Liver (tissue), 9 donors: Measurements from ENCODE around the gene CMTM8. TPM values are rescaled to one million over a fixed set of nuclear protein-coding genes. Genes with fewer than 3 reads are reported as not detected.

Experiments used
- DNase-seq: peaks from one replicate; pipeline ENCODE4 v3.0.0-alpha.2; 2017; ENCODE audit warnings: low spot score
- H3K27ac ChIP-seq, 2 donors: one replicate each; pipeline ENCODE4 v1.7.0; 2013; ENCODE audit warnings: inconsistent platforms in 2 of 2, low read length in 2 of 2, control low read depth in 1 of 2, low read depth in 1 of 2, mild to moderate bottlenecking in 1 of 2
- H3K27me3 ChIP-seq, 4 donors: one replicate each; pipeline versions ENCODE4 v1.6.1 to v1.7.0; 2013; ENCODE audit warnings: low read length in 3 of 4, inconsistent platforms in 1 of 4, mild to moderate bottlenecking in 1 of 4, moderate library complexity in 1 of 4; ENCODE audit not compliant: control insufficient read depth in 4 of 4, insufficient read depth in 4 of 4
- H3K36me3 ChIP-seq, 4 donors: one replicate each; pipeline versions ENCODE4 v1.6.1 to v1.7.0; 2013; ENCODE audit warnings: low read length in 3 of 4, mild to moderate bottlenecking in 3 of 4, low read depth in 1 of 4, moderate library complexity in 1 of 4; ENCODE audit not compliant: control insufficient read depth in 4 of 4, insufficient read depth in 3 of 4
- H3K4me1 ChIP-seq, 4 donors: one replicate each; pipeline versions ENCODE4 v1.6.1 to v1.7.0; 2013; ENCODE audit warnings: low read length in 3 of 4, mild to moderate bottlenecking in 3 of 4, moderate library complexity in 1 of 4; ENCODE audit not compliant: control insufficient read depth in 4 of 4, insufficient read depth in 4 of 4
- H3K4me3 ChIP-seq, 3 donors: one replicate each; pipeline versions ENCODE4 v1.6.1 to v1.7.0; 2013; ENCODE audit warnings: low read length in 3 of 3, control low read depth in 1 of 3, low read depth in 1 of 3, mild to moderate bottlenecking in 1 of 3
- H3K9ac ChIP-seq, 2 donors: one replicate each; pipeline ENCODE4 v1.7.0; 2013; ENCODE audit warnings: low read length in 2 of 2, mild to moderate bottlenecking in 2 of 2, moderate library complexity in 2 of 2, control low read depth in 1 of 2, low read depth in 1 of 2
- H3K9me3 ChIP-seq, 4 donors: one replicate each; pipeline versions ENCODE4 v1.6.1 to v1.7.0; 2013; ENCODE audit warnings: low read length in 3 of 4; ENCODE audit not compliant: control insufficient read depth in 4 of 4
- ATF3 ChIP-seq: IDR thresholded peaks from 2 replicates; pipeline ENCODE4 v1.6.1; 2016; ENCODE audit warnings: antibody characterized with exemption
- EGR1 ChIP-seq, 2 donors: IDR thresholded peaks; 2 replicates each; pipeline ENCODE4 v1.6.1; 2016 to 2018; ENCODE audit warnings: antibody characterized with exemption in 2 of 2, low read depth in 2 of 2
- FOXA1 ChIP-seq: IDR thresholded peaks from 2 replicates; pipeline ENCODE4 v1.6.1; 2016; ENCODE audit warnings: antibody characterized with exemption
- FOXA2 ChIP-seq: IDR thresholded peaks from 2 replicates; pipeline ENCODE4 v1.6.1; 2016; ENCODE audit warnings: antibody characterized with exemption
- HNF4A ChIP-seq, 2 donors: conservative IDR thresholded peaks; 2 replicates each; pipeline ENCODE4 v1.6.1; 2016; ENCODE audit warnings: antibody characterized with exemption in 2 of 2, mild to moderate bottlenecking in 2 of 2
- HNF4G ChIP-seq: IDR thresholded peaks from 2 replicates; pipeline ENCODE4 v1.6.1; 2016; ENCODE audit warnings: antibody characterized with exemption
- JUND ChIP-seq, 2 donors: IDR thresholded peaks; 2 replicates each; pipeline ENCODE4 v1.6.1; 2016; ENCODE audit warnings: antibody characterized with exemption in 2 of 2
- MAX ChIP-seq: IDR thresholded peaks from 2 replicates; pipeline ENCODE4 v1.6.1; 2016; ENCODE audit warnings: antibody characterized with exemption
- RAD21 ChIP-seq, 2 donors: IDR thresholded peaks; 2 replicates each; pipeline ENCODE4 v1.6.1; 2016; ENCODE audit warnings: antibody characterized with exemption in 2 of 2, mild to moderate bottlenecking in 2 of 2
- REST ChIP-seq: IDR thresholded peaks from 2 replicates; pipeline ENCODE4 v1.6.1; 2016; ENCODE audit warnings: antibody characterized with exemption, mild to moderate bottlenecking
- RXRA ChIP-seq, 2 donors: IDR thresholded peaks; 2 replicates each; pipeline ENCODE4 v1.6.1; 2017 to 2018; ENCODE audit warnings: antibody characterized with exemption in 2 of 2, mild to moderate bottlenecking in 1 of 2
- SP1 ChIP-seq: IDR thresholded peaks from 2 replicates; pipeline ENCODE4 v1.6.1; 2018; ENCODE audit warnings: antibody characterized with exemption, mild to moderate bottlenecking
- TAF1 ChIP-seq: conservative IDR thresholded peaks from 2 replicates; pipeline ENCODE4 v1.6.1; 2016; ENCODE audit warnings: antibody characterized with exemption, mild to moderate bottlenecking
- YY1 ChIP-seq: IDR thresholded peaks from 2 replicates; pipeline ENCODE4 v1.6.1; 2016; ENCODE audit warnings: antibody characterized with exemption, mild to moderate bottlenecking
- ZBTB33 ChIP-seq: IDR thresholded peaks from 2 replicates; pipeline ENCODE4 v1.6.1; 2016; ENCODE audit warnings: antibody characterized with exemption
- WGBS: extraction: QIAGEN DNeasy Blood & Tissue Kit; methylation state at CpG from one replicate; pipeline ENCODE4 v1.1.7; 2013; 5-methylcytosine and 5-hydroxymethylcytosine counted together
- polyA plus RNA-seq, 2 donors: library from polyadenylated mRNA; stranded (reverse) in 1 of 2; unstranded in 1 of 2; fragments of 200-250 nt in 1 of 2; fragments of >200 nt in 1 of 2; fragmentation: Nextera tagmentation in 1 of 2; extraction: Ambion mirVana in 1 of 2; gene quantifications; one replicate each; pipeline versions ENCODE4 v1.2.1 to v1.2.3, GENCODE V29; 2013 to 2015
- total RNA-seq, 2 donors: library from RNA; depleted of rRNA; stranded (reverse); fragments of >200 nt; gene quantifications; one replicate each; pipeline ENCODE4 v1.2.3, GENCODE V29; 2014
- TF ChIP-seq, protein P1 (sequence below): fragments of 150-350 bp; IDR thresholded peaks from 2 replicates; pipeline ENCODE4 v1.5.1; 2017; ENCODE audit warnings: improper control_type of control experiment, low read depth, low read length; ENCODE audit not compliant: missing input control
- donor health status: healthy.
- donor health status: healthy.
- donor health status: healthy.
- donor health status: healthy.
- donor health status: healthy.

The CMTM8 gene
- total and polyA plus RNA-seq, 4 donors, result 4.3 to 44.6 (median 12.5) TPM

DNA sequence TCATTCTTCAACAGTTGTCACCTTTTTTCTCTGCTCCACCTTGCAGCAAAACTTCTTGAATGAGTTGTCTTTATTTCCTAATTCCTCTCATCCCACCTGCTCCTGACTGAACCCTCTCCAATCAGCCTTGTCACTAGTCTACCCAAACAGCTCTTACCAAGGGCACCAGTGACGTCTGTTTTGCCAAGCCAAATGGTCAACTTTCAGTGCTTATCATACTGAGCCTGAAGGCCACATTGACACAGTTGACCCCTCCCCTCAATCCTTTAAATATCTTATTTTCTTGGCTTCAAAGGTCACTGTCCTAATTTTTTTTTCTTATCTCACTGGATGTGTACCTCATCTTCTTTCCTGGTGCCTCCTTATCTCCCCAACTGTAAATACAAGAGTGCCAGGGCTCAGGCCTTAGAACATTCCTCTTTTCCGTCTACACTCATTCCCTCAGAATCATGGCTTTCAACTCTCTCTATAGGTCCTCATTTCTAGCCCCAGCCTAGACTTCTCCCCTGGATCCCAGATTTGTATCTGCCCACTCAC, 43.2 kb downstream of the CMTM8 start:
- Histone ChIP-seq H3K27me3 (no peaks in the 10 kb centered on the region), H3K4me3 (no peak overlapping the region), H3K36me3 (peaks cover 0 to 1% (median 0%) of the 10 kb centered on the region in 4 donors), H3K27ac (no peak overlapping the region), H3K4me1 (peaks cover 2 to 12% (median 4%) of the 10 kb centered on the region in 4 donors), H3K9ac (no peak overlapping the region), H3K9me3 (no peaks in the 10 kb centered on the region)
- DNase-seq, result no peak
- no peak for TF ChIP-seq RXRA (IDR thresholded peaks at IDR 0.05)
- TF ChIP-seq FOXA2, result no peak
- 70% methylated on average over 2 of the region's 2 CpGs for WGBS

- peaks cover 2 to 12% (median 4%) of the 10 kb centered on the region in 4 donors for H3K4me1 ChIP-seq
- H3K4me3 ChIP-seq, result no peak overlapping the region
- H3K9me3 ChIP-seq, result no peaks in the 10 kb centered on the region
- H3K27ac ChIP-seq, result no peak overlapping the region
- no peak for DNase-seq
- no peak for TF ChIP-seq EGR1 (IDR thresholded peaks at IDR 0.05; ENCODE audit: low read depth in 2 of 2)
- TF ChIP-seq MAX, result no peak
- TF ChIP-seq TAF1, result no peak
- TF ChIP-seq REST, result no peak
- TF ChIP-seq YY1, result no peak
- TF ChIP-seq FOXA2, result no peak
- no peak for TF ChIP-seq HNF4G
- no peak for TF ChIP-seq RAD21 (IDR thresholded peaks at IDR 0.05)
- no peak for TF ChIP-seq ZBTB33
- no peak for TF ChIP-seq SP1
- no peak for TF ChIP-seq FOXA1
- TF ChIP-seq HNF4A (conservative IDR thresholded peaks at IDR 0.05), result no peak
- TF ChIP-seq, protein P1, sequence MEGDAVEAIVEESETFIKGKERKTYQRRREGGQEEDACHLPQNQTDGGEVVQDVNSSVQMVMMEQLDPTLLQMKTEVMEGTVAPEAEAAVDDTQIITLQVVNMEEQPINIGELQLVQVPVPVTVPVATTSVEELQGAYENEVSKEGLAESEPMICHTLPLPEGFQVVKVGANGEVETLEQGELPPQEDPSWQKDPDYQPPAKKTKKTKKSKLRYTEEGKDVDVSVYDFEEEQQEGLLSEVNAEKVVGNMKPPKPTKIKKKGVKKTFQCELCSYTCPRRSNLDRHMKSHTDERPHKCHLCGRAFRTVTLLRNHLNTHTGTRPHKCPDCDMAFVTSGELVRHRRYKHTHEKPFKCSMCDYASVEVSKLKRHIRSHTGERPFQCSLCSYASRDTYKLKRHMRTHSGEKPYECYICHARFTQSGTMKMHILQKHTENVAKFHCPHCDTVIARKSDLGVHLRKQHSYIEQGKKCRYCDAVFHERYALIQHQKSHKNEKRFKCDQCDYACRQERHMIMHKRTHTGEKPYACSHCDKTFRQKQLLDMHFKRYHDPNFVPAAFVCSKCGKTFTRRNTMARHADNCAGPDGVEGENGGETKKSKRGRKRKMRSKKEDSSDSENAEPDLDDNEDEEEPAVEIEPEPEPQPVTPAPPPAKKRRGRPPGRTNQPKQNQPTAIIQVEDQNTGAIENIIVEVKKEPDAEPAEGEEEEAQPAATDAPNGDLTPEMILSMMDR, result no peak
- TF ChIP-seq JUND (IDR thresholded peaks at IDR 0.05), result no peak
- no peak for TF ChIP-seq ATF3
- 92% methylated on average over 4 of the region's 4 CpGs for WGBS
- H3K27me3 ChIP-seq, result no peaks in the 10 kb centered on the region
- H3K9ac ChIP-seq, result no peak overlapping the region
- peaks cover 0 to 1% (median 0%) of the 10 kb centered on the region in 4 donors for H3K36me3 ChIP-seq
Observed at GRCh38 chr3:32282578-32283154, 44.2 kb downstream of the CMTM8 start.
